ENCODE results near the gene NXPE1. TPM values are rescaled to one million over a fixed set of nuclear protein-coding genes. Genes with fewer than 3 reads are reported as not detected.

NXPE1 gene
- total RNA-seq, 1 experiment from 2014 or later, result not detected

DNA sequence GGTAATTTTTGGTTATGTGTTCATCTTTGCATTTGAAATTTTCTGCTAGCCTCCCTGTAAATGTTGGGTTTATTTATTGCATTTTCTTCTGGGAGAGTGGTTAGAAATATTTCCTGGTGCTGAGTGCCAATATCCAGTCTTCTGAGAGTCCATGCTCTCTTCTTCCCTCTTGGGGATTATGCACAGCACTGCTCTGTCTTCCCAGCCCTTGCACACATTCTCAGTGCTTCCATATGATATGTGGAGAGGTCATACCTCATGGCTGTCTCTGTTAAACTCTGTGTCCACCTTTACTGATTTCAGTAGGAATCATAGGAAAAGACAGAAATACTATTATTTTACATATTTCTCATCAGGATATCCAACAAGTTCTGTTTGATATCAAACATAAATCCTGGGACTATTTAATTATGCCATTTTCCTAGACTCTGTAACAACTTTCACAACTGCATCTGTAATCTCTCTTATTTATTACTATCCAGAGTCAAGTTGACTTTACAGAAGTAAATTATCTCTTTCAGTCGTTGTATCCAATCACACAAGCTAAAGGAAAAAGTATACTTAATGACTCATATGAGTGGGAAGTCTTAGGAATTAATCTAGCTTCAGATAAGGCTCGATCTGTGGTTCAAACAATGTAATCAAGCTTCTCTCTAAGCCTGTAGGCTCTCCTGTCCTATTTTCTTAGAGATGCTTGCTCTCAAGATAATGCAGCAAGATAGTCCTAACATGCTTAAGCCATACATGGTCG is 2.7 kb upstream of the NXPE1 start:
- Mint-ChIP-seq H3K9me3 (peaks cover 8% of the 10 kb centered on the region), H3K4me1 (peaks cover 27% of the 10 kb centered on the region), H3K27ac (no peak overlapping the region), H3K4me3 (no peak overlapping the region), H3K36me3 (no peaks in the 10 kb centered on the region), H3K27me3 (ENCODE audit: low read depth) (no peaks in the 10 kb centered on the region)
- ATAC-seq (no peak), DNase-seq (ENCODE audit: low spot score) (no peak)
- TF ChIP-seq TEAD1 (CRISPR knock-in tag; IDR thresholded peaks at IDR 0.05), result no peak
- TF ChIP-seq ZMAT4 (CRISPR knock-in tag; IDR thresholded peaks at IDR 0.05), result no peak
- TF ChIP-seq NR2C2 (CRISPR knock-in tag; IDR thresholded peaks at IDR 0.05), result no peak
- TF ChIP-seq ZNF219 (CRISPR knock-in tag; IDR thresholded peaks at IDR 0.05; ENCODE audit: borderline replicate concordance), result no peak
- no peak for TF ChIP-seq PRRX2 (CRISPR knock-in tag; IDR thresholded peaks at IDR 0.05)
- TF ChIP-seq ZBTB43 (CRISPR knock-in tag; IDR thresholded peaks at IDR 0.05), result no peak
- no peak for TF ChIP-seq ETV6 (CRISPR knock-in tag; IDR thresholded peaks at IDR 0.05)
- no peak for TF ChIP-seq OVOL2 (CRISPR knock-in tag; IDR thresholded peaks at IDR 0.05; ENCODE audit: borderline replicate concordance)
- no peak for TF ChIP-seq RORB (CRISPR knock-in tag; IDR thresholded peaks at IDR 0.05)
- TF ChIP-seq MLX (CRISPR knock-in tag; IDR thresholded peaks at IDR 0.05), result no peak
- TF ChIP-seq ZNF423 (CRISPR knock-in tag; IDR thresholded peaks at IDR 0.05), result no peak
- no peak for TF ChIP-seq MXD4 (CRISPR knock-in tag; IDR thresholded peaks at IDR 0.05; ENCODE audit: borderline replicate concordance)
- TF ChIP-seq NR3C1 (CRISPR knock-in tag; conservative IDR thresholded peaks at IDR 0.05; ENCODE audit: low read depth), result no peak
- no peak for TF ChIP-seq SOX15 (CRISPR knock-in tag; IDR thresholded peaks at IDR 0.05)
- TF ChIP-seq ZNF138 (CRISPR knock-in tag; conservative IDR thresholded peaks at IDR 0.05), result no peak
- no peak for TF ChIP-seq CBFB (CRISPR knock-in tag; IDR thresholded peaks at IDR 0.05; ENCODE audit: low read depth)
- TF ChIP-seq RELA (CRISPR knock-in tag; IDR thresholded peaks at IDR 0.05; ENCODE audit: borderline replicate concordance), result no peak
- TF ChIP-seq CREM (CRISPR knock-in tag; IDR thresholded peaks at IDR 0.05), result no peak
- no peak for TF ChIP-seq FOXK1 (CRISPR knock-in tag; IDR thresholded peaks at IDR 0.05)
- ChIA-PET POLR2A (no interaction called here), CTCF (no interaction called here)

DNA sequence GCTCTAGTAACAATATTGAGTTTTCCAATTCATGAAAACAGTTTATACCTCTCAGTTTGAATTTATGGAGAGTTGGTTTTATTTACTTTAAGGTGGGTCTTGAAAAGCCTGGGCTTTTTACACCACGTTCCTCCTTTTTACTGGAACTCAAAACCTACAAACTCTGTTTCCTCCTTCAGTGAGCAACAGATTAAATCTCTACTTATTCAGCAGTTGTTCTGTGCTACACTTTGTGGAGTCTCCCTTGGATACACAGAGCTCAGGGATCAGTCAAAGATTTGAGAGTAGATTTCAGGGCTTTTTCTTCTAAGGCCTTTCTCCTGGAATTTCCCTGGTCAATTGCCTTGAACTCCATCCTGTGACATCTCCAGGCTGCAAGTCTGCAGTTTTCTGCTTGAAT is 3.5 kb downstream of the NXPE1 start:
- POLR2A ChIA-PET, result interaction anchor here (0.5 kb wide), 1 partner anchor 1151 kb away, joined by 3 read pairs; no protein-coding TSS in a partner anchor
- H3K4me1 Mint-ChIP-seq, result peaks cover 14% of the 10 kb centered on the region
- no peaks in the 10 kb centered on the region for H3K27me3 Mint-ChIP-seq (ENCODE audit: low read depth)
- no peak overlapping the region for H3K27ac Mint-ChIP-seq
- no peak for ATAC-seq
- H3K4me3 Mint-ChIP-seq, result no peak overlapping the region
- no peaks in the 10 kb centered on the region for H3K36me3 Mint-ChIP-seq
- CTCF ChIA-PET, result no interaction called here
- no peaks in the 10 kb centered on the region for H3K9me3 Mint-ChIP-seq
- DNase-seq (ENCODE audit: low spot score), result no peak
- TF ChIP-seq ESRRA (CRISPR knock-in tag; IDR thresholded peaks at IDR 0.05; ENCODE audit: borderline replicate concordance), result no peak
- TF ChIP-seq TEAD4 (CRISPR knock-in tag; IDR thresholded peaks at IDR 0.05), result no peak
- TF ChIP-seq, protein P1, sequence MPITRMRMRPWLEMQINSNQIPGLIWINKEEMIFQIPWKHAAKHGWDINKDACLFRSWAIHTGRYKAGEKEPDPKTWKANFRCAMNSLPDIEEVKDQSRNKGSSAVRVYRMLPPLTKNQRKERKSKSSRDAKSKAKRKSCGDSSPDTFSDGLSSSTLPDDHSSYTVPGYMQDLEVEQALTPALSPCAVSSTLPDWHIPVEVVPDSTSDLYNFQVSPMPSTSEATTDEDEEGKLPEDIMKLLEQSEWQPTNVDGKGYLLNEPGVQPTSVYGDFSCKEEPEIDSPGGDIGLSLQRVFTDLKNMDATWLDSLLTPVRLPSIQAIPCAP (CRISPR knock-in tag; IDR thresholded peaks at IDR 0.05), result no peak
- TF ChIP-seq STAT6 (CRISPR knock-in tag; conservative IDR thresholded peaks at IDR 0.05; ENCODE audit: low read depth), result no peak
- TF ChIP-seq ZNF263 (CRISPR knock-in tag; IDR thresholded peaks at IDR 0.05; ENCODE audit: low read depth), result no peak
- TF ChIP-seq ELF4 (CRISPR knock-in tag; IDR thresholded peaks at IDR 0.05; ENCODE audit: low read depth), result no peak
- TF ChIP-seq, protein P2, sequence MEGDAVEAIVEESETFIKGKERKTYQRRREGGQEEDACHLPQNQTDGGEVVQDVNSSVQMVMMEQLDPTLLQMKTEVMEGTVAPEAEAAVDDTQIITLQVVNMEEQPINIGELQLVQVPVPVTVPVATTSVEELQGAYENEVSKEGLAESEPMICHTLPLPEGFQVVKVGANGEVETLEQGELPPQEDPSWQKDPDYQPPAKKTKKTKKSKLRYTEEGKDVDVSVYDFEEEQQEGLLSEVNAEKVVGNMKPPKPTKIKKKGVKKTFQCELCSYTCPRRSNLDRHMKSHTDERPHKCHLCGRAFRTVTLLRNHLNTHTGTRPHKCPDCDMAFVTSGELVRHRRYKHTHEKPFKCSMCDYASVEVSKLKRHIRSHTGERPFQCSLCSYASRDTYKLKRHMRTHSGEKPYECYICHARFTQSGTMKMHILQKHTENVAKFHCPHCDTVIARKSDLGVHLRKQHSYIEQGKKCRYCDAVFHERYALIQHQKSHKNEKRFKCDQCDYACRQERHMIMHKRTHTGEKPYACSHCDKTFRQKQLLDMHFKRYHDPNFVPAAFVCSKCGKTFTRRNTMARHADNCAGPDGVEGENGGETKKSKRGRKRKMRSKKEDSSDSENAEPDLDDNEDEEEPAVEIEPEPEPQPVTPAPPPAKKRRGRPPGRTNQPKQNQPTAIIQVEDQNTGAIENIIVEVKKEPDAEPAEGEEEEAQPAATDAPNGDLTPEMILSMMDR (IDR thresholded peaks at IDR 0.05), result no peak
